Stimulated activated naive CD8-positive, alpha-beta T cell treated with anti-CD3 and anti-CD28 coated beads, Interleukin-15, Interleukin-2, amounts not matched to agents 100 ng/mL and 50 ng/mL, for 24 hours (primary cell): ENCODE data around the gene TELO2.

Experiments used
- H3K27ac Mint-ChIP-seq: one replicate; pipeline ENCODE4 v1.8.0; 2021; ENCODE audit warnings: mild to moderate bottlenecking, mixed read lengths
- H3K27me3 Mint-ChIP-seq: one replicate; pipeline ENCODE4 v1.8.0; 2021; ENCODE audit warnings: mixed read lengths
- H3K36me3 Mint-ChIP-seq: one replicate; pipeline ENCODE4 v1.8.0; 2021; ENCODE audit warnings: low read depth, mixed read lengths
- H3K4me1 Mint-ChIP-seq: one replicate; pipeline ENCODE4 v1.8.0; 2021; ENCODE audit warnings: low read depth, mixed read lengths
- H3K4me3 Mint-ChIP-seq: one replicate; pipeline ENCODE4 v1.8.0; 2021; ENCODE audit warnings: mild to moderate bottlenecking, mixed read lengths
- H3K9me3 Mint-ChIP-seq: one replicate; pipeline ENCODE4 v1.8.0; 2021; ENCODE audit warnings: mixed read lengths

Gene TELO2

DNA sequence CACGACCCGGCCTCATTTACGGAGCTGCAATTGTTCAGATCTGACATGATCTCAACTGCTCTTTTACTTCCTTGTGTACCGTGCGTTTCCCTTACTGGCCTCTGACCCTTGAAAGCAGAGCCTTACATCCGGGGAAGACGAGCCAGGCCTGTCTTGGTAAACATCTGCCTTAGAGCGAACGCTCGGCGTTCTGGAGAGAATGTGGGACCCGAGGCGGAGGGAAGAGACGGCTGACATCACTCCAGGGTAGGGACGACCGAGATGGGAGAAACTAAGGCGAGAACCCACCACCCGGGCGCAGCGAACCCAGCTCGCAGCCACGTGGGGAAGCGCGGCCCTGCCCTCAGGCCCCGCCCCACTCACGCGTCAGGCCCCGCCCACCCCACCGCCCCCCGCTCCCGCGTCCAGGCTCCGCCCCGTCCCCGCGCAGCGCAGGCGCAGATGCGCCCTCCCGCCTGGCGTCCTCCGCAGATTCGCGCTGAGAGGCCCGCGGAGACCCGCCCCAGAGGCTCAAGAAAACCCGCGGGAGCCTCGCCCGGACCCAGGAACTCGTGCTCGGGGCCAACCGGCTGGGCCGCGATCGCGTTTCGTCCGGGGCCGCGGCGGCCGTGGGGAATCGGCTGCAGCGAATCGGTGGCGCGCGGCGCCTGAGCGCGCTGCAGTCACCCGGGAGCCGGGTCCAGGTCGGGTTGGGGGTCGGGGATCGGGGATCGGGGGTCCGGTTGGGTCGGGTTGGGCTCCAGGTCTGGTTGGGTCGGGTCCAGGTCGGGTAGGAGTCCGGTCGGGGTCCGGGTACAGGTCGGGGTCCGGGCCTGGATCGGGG, at the start of gene TELO2:
TSS of gene TELO2 (plus strand) at position 438 of the 823 bp plus-strand sequence. CDS start 922 bp downstream, outside the sequence.
- peaks cover 6% of the 10 kb centered on the region for H3K36me3 Mint-ChIP-seq
- peak within 1 kb of the TSS; percentile 97 for H3K27ac Mint-ChIP-seq
- H3K4me3 Mint-ChIP-seq, result peak within 1 kb of the TSS; percentile 88

DNA sequence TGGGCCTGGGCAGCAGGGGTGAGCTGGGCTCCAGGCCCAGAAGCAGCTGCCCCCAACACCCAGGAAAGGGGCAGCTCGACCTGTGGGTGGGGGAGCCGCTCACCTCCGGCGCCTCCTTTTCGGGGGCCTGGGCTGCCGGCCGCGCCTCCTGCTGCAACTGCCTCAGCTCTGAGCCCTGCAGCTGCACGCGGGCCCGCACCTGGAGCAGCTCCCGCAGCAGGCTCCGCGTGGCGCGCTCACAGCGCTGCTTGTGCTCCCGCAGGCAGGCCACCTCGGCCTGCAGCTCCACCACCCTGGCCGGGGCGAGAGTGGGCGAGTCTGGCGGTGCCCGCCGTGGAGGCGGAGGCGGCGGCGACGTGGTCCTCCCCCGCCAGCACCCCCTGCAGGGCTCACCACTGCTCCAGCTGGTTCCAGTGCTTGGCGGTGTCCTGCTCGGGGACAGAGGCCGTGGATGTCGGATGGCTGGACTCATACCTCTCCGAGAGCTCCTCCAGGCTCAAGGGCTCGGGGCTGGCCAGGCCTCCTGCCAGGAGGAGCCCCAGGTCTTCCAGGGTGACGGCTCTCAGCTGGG, 49.7 kb upstream of the TELO2 start:
- Mint-ChIP-seq H3K9me3 (no peaks in the 10 kb centered on the region), H3K27me3 (no peaks in the 10 kb centered on the region), H3K36me3 (no peaks in the 10 kb centered on the region)

More for the DNA sequence above, at the start of gene TELO2:
- Mint-ChIP-seq H3K4me1 (peaks cover 25% of the 10 kb centered on the region), H3K27me3 (no peaks in the 10 kb centered on the region), H3K9me3 (no peaks in the 10 kb centered on the region)

DNA sequence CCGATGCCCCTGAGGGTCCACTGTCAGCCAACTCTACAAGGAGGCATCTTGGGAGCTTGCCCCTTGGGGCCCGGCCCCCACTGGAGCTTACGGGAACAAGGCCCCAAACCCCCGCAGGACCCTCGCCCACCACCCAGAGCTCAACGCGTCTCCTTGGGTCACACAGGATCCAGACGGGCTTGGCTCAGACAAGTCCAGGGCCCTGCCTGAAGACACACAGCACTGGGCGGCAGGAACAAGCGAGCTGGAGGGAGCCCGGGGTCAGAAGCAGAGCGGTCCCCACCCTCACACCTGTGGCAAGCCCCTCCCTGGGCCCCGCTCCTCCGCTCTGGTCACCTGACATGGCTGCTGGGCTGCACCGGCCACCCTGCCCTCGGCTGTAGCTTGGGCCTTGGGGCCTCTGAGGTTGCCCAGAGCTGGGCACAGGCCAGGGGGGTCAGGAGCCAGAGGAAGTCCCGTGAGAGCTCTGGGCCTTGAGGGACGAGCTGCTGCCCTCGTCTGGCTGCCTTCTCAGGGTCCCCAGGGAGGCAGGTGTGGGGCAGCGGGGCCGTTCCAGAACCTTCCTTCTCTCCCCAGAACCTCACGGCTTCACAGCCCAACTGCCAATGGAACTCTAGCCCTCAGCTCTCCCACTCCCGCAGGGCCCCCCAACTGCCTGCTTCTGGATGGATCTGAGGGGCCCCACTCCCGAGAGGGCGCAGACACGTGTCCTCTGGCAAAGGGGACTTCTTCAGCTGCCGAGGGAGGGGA, 49.0 kb upstream of the TELO2 start, which contains the start of gene CCDC154:
TSS of gene CCDC154 (minus strand) at position 577 of the 750 bp plus-strand sequence. CDS start at position 343, 234 bp downstream.
- no peaks in the 10 kb centered on the region for H3K27me3 Mint-ChIP-seq
- no peaks in the 10 kb centered on the region for H3K4me1 Mint-ChIP-seq
- no peak within 1 kb of the TSS for H3K4me3 Mint-ChIP-seq
- no peaks in the 10 kb centered on the region for H3K36me3 Mint-ChIP-seq
- H3K9me3 Mint-ChIP-seq, result no peaks in the 10 kb centered on the region
- H3K27ac Mint-ChIP-seq, result no peak within 1 kb of the TSS

More for the DNA sequence above, 49.7 kb upstream of the TELO2 start:
- H3K27ac Mint-ChIP-seq, result no peak overlapping the region
- no peaks in the 10 kb centered on the region for H3K4me1 Mint-ChIP-seq
- H3K4me3 Mint-ChIP-seq, result no peak overlapping the region

DNA sequence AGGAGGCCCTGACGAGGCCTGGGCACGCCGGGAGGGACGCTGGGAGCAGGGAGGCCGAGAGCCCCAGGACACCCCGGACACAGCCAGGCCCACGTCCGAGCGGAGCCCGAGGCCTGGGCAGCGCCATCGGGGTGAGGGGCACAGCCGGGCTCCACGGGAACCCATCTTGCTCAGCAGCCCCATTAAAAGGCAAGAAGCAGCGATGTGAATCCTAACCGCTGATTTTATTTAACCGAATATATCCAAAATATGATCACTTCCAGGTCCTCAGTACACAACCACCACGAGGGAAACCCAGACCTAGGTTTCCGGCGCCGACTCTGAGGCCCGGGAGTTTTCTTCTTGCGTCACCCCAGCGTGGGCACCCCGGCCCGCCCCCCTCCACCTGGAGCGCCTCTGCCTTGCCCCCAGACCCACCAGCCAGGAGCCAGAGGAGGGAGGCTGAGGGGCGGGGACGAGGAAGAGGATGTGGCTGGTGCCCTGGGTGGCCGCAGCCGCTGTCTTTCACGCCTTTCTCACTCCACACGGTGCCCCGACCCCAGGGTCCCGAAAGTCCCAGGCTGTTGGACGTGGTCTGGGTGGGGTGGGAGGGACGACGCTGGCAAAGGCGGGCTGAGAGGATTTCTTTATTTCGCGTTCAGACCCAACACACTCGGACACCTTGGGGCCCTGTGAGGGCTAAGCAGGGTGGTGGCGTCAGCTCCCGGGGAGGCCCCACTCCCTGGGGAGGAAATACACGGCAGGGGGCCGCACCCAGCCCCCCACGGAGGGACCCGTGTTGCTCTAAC, 48.2 kb upstream of the TELO2 start:
- Mint-ChIP-seq H3K4me1 (no peaks in the 10 kb centered on the region), H3K4me3 (no peak overlapping the region), H3K27me3 (no peaks in the 10 kb centered on the region), H3K27ac (no peak overlapping the region), H3K9me3 (no peaks in the 10 kb centered on the region), H3K36me3 (no peaks in the 10 kb centered on the region)

DNA sequence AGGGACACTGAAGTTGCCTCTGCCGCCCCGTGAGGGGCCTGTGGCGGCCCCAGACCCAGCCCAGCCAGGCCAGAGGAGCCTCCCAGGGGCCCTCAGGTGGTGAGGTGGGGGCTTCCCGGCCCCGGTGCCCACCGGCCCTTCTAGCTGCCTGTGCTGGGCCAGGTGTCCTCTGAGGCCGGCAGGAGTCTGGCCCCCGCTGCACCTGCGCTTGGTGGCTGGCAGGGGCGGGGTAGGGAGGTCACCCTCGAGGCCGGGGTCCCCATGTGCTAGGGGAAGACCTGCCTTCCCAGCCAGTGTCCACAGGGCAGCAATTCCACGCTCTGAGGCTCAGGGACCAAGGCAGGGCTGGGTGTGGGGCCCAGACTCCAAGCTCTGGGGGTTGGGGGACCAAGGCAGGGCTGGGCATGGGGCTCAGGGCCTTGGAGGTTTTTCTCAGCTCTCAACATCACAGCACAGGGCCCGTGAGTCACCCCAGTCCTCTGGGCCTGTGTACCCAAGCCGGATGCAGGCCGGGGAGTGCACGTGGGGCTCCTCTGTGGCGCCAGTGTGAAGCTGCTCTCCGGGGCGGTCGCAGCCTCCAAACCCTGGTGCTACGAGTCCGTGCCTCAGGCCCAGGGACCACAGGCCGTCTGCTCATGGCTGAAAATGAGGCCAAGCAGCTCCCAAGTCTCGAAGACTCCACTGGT, 47.5 kb upstream of the TELO2 start:
- no peaks in the 10 kb centered on the region for H3K9me3 Mint-ChIP-seq
- no peak overlapping the region for H3K4me3 Mint-ChIP-seq
- H3K27me3 Mint-ChIP-seq, result no peaks in the 10 kb centered on the region
- no peaks in the 10 kb centered on the region for H3K36me3 Mint-ChIP-seq
- no peaks in the 10 kb centered on the region for H3K4me1 Mint-ChIP-seq
- H3K27ac Mint-ChIP-seq, result no peak overlapping the region

DNA sequence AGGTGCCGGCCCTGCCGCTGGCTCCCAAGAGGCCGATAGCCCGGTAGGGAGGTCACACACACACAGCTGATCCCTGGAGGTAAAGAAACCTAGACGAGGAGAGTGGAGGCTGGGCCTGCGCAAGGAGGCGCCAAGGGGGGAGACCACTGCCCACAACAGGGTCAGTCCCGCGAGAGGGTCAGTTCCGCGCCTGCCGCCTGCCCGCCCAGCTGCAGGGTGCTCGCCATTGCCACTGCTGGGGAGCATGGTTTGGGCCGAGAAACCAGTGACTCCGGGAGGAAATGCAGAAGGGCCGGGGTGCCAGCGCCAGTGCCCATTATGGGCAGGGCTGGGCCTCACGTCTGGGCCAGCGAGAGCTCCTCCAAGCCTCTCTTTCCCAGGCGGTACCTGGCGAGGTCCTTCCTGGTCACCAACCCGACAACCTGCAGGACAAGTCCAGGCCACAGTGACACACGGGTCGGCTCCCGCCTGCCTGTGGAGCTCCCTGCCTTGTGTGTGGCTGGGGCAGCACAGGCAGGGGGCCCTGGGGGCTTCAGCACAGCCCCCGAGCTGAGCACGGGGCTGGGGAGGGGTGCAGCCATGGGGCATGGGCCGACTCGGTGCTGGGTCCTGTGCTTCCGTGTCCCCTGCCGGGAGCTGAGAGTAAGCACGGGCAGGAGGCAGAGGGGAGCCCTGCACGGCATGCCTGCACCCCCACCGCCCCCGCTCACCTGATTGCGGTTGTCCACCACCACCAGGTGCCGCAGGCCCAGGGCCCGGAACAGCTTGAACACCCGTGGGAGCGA, 46.7 kb upstream of the TELO2 start:
- H3K27ac Mint-ChIP-seq, result no peak overlapping the region

DNA sequence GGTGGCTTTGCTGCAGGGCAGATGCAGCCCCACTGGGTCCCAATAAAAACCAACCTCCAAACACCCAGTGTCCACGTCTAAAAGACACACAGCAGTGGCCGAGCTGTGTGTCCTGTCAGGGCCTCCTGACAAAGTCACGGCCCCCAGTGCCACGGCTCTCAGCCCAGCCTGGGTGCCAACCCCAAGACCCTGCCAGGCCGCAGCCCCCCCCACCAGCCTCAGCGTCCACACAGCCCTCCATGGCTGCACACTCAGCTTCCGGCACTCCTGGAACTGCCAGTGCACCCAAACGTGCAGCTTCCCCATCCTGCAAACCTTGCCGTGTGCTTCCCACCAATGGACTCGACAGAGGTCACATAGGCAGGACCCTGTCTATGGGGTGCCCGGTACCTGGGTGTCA, 45.2 kb upstream of the TELO2 start:
- Mint-ChIP-seq H3K4me3 (no peak overlapping the region), H3K9me3 (no peaks in the 10 kb centered on the region), H3K27me3 (no peaks in the 10 kb centered on the region), H3K36me3 (no peaks in the 10 kb centered on the region), H3K27ac (no peak overlapping the region), H3K4me1 (no peaks in the 10 kb centered on the region)

More for the DNA sequence above, 46.7 kb upstream of the TELO2 start:
- Mint-ChIP-seq H3K36me3 (no peaks in the 10 kb centered on the region), H3K27me3 (no peaks in the 10 kb centered on the region), H3K4me1 (no peaks in the 10 kb centered on the region), H3K9me3 (no peaks in the 10 kb centered on the region), H3K4me3 (no peak overlapping the region)

DNA sequence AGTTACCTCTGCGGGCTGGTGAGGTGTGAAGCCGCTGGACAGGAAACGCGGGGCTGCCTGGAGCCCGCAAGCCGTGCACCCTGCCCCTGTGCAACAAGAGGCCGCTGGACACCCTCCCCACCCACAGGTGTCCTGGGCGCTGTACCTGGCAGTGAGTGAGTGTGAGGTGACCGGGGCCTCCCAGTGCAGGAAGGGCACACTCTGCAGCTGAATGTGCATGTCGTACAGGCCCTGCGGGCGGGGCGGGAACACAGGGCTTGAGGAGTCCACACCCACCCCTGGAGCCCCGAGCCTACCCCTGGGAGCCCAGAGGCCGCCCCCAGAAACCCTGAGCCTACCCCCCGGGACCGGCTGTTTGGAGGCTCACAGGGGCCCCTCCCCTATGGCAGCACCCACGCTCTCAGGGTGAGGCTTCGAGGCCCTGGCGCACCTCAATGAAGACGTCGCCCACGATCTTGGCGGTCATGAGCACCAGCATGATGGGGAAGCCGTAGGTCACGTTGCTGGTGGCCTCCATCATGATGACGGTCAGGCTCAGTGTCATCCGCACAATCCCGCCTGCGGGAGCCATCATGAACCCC, 44.5 kb upstream of the TELO2 start:
- Mint-ChIP-seq H3K27ac (no peak overlapping the region), H3K4me3 (no peak overlapping the region), H3K4me1 (no peaks in the 10 kb centered on the region), H3K9me3 (no peaks in the 10 kb centered on the region), H3K36me3 (no peaks in the 10 kb centered on the region), H3K27me3 (no peaks in the 10 kb centered on the region)

DNA sequence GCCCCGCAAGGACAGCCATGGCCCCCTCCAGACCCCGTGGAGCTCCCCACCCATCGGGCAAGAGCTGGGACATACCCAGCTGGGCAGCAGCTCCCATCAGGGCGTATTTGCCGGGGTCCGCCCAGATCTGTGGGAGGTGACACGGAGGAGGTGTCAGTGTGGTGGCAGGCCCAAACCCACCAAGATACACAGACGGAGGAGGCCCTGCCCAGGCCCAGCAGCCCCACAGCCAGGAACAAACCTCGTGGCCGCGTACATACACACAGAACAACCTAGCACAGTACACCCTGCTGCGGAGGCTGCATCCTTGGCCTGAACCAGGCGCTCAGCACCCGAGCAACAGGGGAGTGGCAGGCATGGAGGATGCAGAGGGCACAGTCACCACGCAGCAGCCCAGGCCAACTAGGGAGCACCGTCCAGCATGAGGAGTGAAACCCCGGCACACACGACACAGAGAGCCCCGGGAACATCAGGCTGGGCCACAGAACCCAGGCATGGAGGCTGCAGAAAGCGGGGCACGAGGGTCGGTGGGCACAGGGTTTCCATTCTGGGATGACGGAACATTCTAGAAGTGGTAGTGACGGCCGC, 43.9 kb upstream of the TELO2 start:
- H3K27me3 Mint-ChIP-seq, result no peaks in the 10 kb centered on the region
- no peaks in the 10 kb centered on the region for H3K4me1 Mint-ChIP-seq
- H3K9me3 Mint-ChIP-seq, result no peaks in the 10 kb centered on the region
- no peaks in the 10 kb centered on the region for H3K36me3 Mint-ChIP-seq
- H3K4me3 Mint-ChIP-seq, result no peak overlapping the region
- H3K27ac Mint-ChIP-seq, result no peak overlapping the region

DNA sequence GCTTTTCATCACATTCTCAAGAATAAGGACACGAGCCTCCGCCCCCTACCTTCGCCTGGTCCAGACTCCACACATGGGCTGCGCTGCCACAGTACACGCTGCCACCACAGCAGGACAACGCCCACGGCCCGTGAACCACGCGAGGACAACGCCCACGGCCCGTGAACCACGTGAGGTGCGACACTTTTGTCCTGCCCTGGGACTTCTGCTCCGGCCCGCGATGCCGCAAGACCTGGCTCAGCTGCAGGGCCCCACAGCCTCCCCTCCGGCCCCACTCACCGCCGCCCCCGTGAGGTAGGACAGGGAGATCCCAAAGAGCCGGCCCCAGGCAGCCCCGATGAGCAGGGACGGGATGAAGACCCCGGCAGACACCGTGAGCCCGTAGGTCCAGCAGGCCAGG, 42.9 kb upstream of the TELO2 start:
- no peaks in the 10 kb centered on the region for H3K27me3 Mint-ChIP-seq
- no peak overlapping the region for H3K27ac Mint-ChIP-seq
- no peaks in the 10 kb centered on the region for H3K36me3 Mint-ChIP-seq
- no peaks in the 10 kb centered on the region for H3K4me1 Mint-ChIP-seq
- no peak overlapping the region for H3K4me3 Mint-ChIP-seq
- no peaks in the 10 kb centered on the region for H3K9me3 Mint-ChIP-seq

DNA sequence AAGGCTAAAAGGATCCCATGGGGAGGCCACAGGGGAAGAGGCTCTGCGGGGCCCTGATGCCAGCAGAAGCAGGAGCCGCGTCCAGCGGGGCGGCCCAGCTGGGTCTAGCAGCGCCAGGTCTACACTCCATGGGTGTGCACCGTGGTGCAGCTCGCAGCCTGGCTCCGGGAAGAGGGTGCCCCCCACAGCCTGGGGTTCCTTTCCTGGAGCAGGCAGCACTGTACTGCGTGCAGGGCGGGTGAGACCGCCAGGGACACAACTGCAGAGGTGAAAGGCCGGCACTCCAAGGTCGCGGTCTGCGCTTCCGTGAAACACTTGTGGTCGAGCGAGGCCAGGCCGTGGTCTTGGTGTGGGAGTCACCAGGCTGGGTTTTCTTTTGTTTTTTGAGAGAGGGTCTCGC, 42.3 kb upstream of the TELO2 start:
- Mint-ChIP-seq H3K27ac (no peak overlapping the region), H3K9me3 (no peaks in the 10 kb centered on the region), H3K36me3 (no peaks in the 10 kb centered on the region), H3K4me1 (no peaks in the 10 kb centered on the region), H3K4me3 (no peak overlapping the region), H3K27me3 (no peaks in the 10 kb centered on the region)

DNA sequence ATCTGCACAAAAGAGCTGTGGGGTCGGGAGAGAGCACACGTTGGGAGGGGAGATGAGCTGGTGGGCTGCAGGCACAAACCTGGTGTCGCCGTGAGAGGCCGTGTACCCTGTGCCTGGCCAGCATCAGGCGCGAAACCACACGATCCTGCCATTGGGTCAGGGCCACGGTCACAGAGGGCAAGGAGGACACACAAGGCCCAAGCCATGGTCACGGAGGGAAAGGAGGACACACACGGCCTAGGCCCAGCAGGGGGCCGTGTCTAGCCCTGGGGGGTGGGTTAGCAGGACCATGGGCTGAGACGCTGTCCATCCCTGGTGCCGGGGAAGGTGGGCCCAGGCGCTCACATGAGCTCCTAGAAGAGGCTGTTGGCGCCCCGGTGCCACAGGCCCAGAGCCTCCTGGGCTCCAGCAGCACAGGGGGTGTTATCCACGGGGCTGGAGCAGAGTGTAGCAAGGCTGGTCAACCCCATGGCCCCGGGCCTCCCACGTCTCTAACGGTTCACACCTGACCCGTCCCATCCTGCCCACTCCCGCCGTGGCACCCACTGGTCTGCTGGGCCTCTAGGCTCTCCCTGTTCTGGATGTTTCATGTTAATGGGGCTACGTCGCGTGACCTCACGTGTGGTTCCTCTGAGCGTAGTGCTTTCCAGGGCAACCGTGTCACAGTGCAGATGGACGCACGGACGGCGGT, 41.3 kb upstream of the TELO2 start:
- no peaks in the 10 kb centered on the region for H3K9me3 Mint-ChIP-seq
- H3K27me3 Mint-ChIP-seq, result no peaks in the 10 kb centered on the region
- H3K36me3 Mint-ChIP-seq, result no peaks in the 10 kb centered on the region
- no peak overlapping the region for H3K27ac Mint-ChIP-seq
- H3K4me3 Mint-ChIP-seq, result no peak overlapping the region
- H3K4me1 Mint-ChIP-seq, result no peaks in the 10 kb centered on the region
